Heart left ventricle (tissue), 16 donors: ENCODE data around the gene PRR16. TPM values are rescaled to one million over a fixed set of nuclear protein-coding genes. Genes with fewer than 3 reads are reported as not detected.

Experiments
- ATAC-seq, 4 donors: fragments of 200-7000 bp; cut with Tn5 transposase; one replicate each; pipeline ENCODE4 v1.9.1; 2020 to 2022; ENCODE audit warnings: moderate library complexity in 4 of 4, mild to moderate bottlenecking in 3 of 4, moderate number of reproducible peaks in 1 of 4
- DNase-seq, 5 donors: peaks; one replicate each; pipeline ENCODE4 v3.0.0-alpha.2; 2020
- H3K27ac ChIP-seq, 12 donors: fragments of 200-600 bp; sonication (generic) in 4 of 12; one replicate each; pipeline versions ENCODE4 v1.5.0 to v1.8.0; 2016 to 2022; ENCODE audit warnings: mild to moderate bottlenecking in 2 of 12
- H3K27me3 ChIP-seq, 9 donors: fragments of 200-600 bp; sonication (generic) in 2 of 9; one replicate each; pipeline versions ENCODE4 v1.5.1 to v1.8.0; 2016 to 2022; ENCODE audit warnings: mild to moderate bottlenecking in 3 of 9
- H3K36me3 ChIP-seq, 9 donors: fragments of 200-600 bp; sonication (generic) in 2 of 9; one replicate each; pipeline versions ENCODE4 v1.5.0 to v1.8.0; 2018 to 2022; ENCODE audit warnings: mild to moderate bottlenecking in 2 of 9
- H3K4me1 ChIP-seq, 12 donors: fragments of 200-600 bp; sonication (generic) in 4 of 12; one replicate each; pipeline versions ENCODE4 v1.5.0 to v1.8.0; 2016 to 2022; ENCODE audit warnings: mild to moderate bottlenecking in 3 of 12
- H3K4me3 ChIP-seq, 12 donors: fragments of 200-600 bp; sonication (generic) in 4 of 12; one replicate each; pipeline versions ENCODE4 v1.5.0 to v1.8.0; 2017 to 2022; ENCODE audit warnings: mild to moderate bottlenecking in 9 of 12, moderate library complexity in 4 of 12
- H3K9me3 ChIP-seq, 12 donors: fragments of 200-600 bp; sonication (generic) in 4 of 12; one replicate each; pipeline versions ENCODE4 v1.5.0 to v1.8.0; 2016 to 2022; ENCODE audit warnings: mild to moderate bottlenecking in 1 of 12
- CTCF ChIP-seq, 12 donors: fragments of 200-600 bp; sonication (generic) in 4 of 12; IDR thresholded peaks; one replicate each; pipeline versions ENCODE4 v1.5.0 to v1.8.0; 2018 to 2022; ENCODE audit warnings: antibody characterized with exemption in 12 of 12, mild to moderate bottlenecking in 5 of 12
- POLR2A ChIP-seq, 2 donors: fragments of 450-650 bp; IDR thresholded peaks; one replicate each; pipeline ENCODE4 v1.6.1; 2017; ENCODE audit warnings: antibody characterized with exemption in 2 of 2, mild to moderate bottlenecking in 2 of 2, moderate library complexity in 2 of 2
- WGBS, 4 donors: extraction: QIAGEN DNeasy Blood & Tissue Kit in 2 of 4; methylation state at CpG; one replicate each; pipeline versions ENCODE4 v1.1.5 to v1.1.7; 2013 to 2018; 5-methylcytosine and 5-hydroxymethylcytosine counted together
- intact Hi-C, 10 donors: fragments of 100-400 bp; cut with DNase I; formaldehyde crosslinking; loops; one replicate each; pipeline versions ENCODE4 v1.11.1 to v1.14.2; 2022
- polyA plus RNA-seq, 2 donors: library from polyadenylated mRNA; stranded (reverse); fragments of 200-250 nt; gene quantifications; one replicate each; pipeline ENCODE4 v1.2.3, GENCODE V29; 2013
- total RNA-seq, 9 donors: library from RNA; depleted of rRNA in 2 of 9; stranded (reverse); fragments of >200 nt in 2 of 9; fragmentation: NEBNext Ultra II Directional in 3 of 9; extraction: Animal tissue kit (Norgen Biotek cat#: 25700) in 3 of 9; gene quantifications; one replicate each; pipeline versions ENCODE4 v1.1.0 to v1.2.4, GENCODE V29; 2016 to 2023
- donor health status: ischemic (EF 13 %, LVEDD 7.1; RV severe dilation, severe dysfunction).
- donor health status: healthy with polysubstance abuse.
- donor health status: DM: no; HTN: yes; CAD: no.
- donor health status: DM: no; HTN: no; CAD: no.
- donor health status: ischemic (EF 25% LVEDD 6.9; RV normal size, moderate dysfunction).
- donor health status: ischemic (EF 25% LVEDD 5.7; RV mildly dilated, moderate dysfunction).
- donor health status: healthy.
- donor health status: DM: yes; HTN: yes; CAD: no.
- donor health status: ischemic (EF 35%, LVEDD 5.7; RV mildly dilated, moderate dysfunction).
- donor health status: nonischemic (EF 11% LVEDD 7.7; RV severe dilation, severe dysfunction).
- donor health status: DM: yes; HTN: yes; CAD: no.
- donor health status: PGD.
- donor health status: ischemic (EF 29% LVEDD 5.4; RV normal size, mild dysfunction).
- donor health status: nonischemic (EF 23%, LVEDD 6.1; RV moderate dilation, normal function).

PRR16 gene
- total and polyA plus RNA-seq, 11 donors: 4.0 to 18.8 (median 8.3) TPM

- ATAC-seq (no peak), DNase-seq (no peak)
- H3K4me3 ChIP-seq: no peak overlapping the region
- H3K27me3 ChIP-seq: no peaks in the 10 kb centered on the region
- intact Hi-C loops: loop anchor here in 1 of 10 donors (10.0 kb wide), 1 partner anchor 293 kb away; no protein-coding TSS in a partner anchor
- TF ChIP-seq CTCF (IDR thresholded peaks at IDR 0.05) (no peak), POLR2A (IDR thresholded peaks at IDR 0.05) (no peak)
- H3K4me1 ChIP-seq: peaks cover 0 to 29% (median 10%) of the 10 kb centered on the region in 12 donors
- no peaks in the 10 kb centered on the region for H3K36me3 ChIP-seq
- WGBS, 4 donors: 28 to 59% (median 49%) methylated on average over 1 of the region's 1 CpG
- H3K9me3 ChIP-seq: no peaks in the 10 kb centered on the region
- H3K27ac ChIP-seq: peak overlapping the region in 2 of 12 donors; percentile 17 to 80
These were observed 16.3 kb upstream of the PRR16 start for GRCh38 chr5:120447706-120448239.

GRCh38 chr5:120449501-120449900 is 14.6 kb upstream of the PRR16 start:
- no peaks in the 10 kb centered on the region for H3K27me3 ChIP-seq
- TF ChIP-seq POLR2A (IDR thresholded peaks at IDR 0.05) (no peak), CTCF (IDR thresholded peaks at IDR 0.05) (no peak)
- ATAC-seq (peak in 1 of 4 donors; percentile 36), DNase-seq (no peak)
- H3K27ac ChIP-seq: peak overlapping the region in 7 of 12 donors; percentile 11 to 49 (median 16)
- H3K4me1 ChIP-seq: peaks cover 0 to 29% (median 10%) of the 10 kb centered on the region in 12 donors
- WGBS, 4 donors: 58 to 75% (median 61%) methylated on average over 3 of the region's 3 CpGs
- H3K4me3 ChIP-seq: no peak overlapping the region
- H3K9me3 ChIP-seq: no peaks in the 10 kb centered on the region
- no peaks in the 10 kb centered on the region for H3K36me3 ChIP-seq
- intact Hi-C loops: loop anchor here in 1 of 10 donors (10.0 kb wide), 1 partner anchor 295 kb away; no protein-coding TSS in a partner anchor

- no peak for ATAC-seq
- H3K4me3 ChIP-seq: no peak overlapping the region
- DNase-seq: no peak
- H3K9me3 ChIP-seq: no peaks in the 10 kb centered on the region
- 95 to 100% (median 96%) methylated on average over 5 of the region's 5 CpGs for WGBS, 4 donors
- intact Hi-C loops: loop anchor here in 5 of 10 donors (5.0 to 10.0 kb wide), 4 partner anchors 296 to 506 kb away; no protein-coding TSS in a partner anchor
- H3K27me3 ChIP-seq: no peaks in the 10 kb centered on the region
- H3K36me3 ChIP-seq: no peaks in the 10 kb centered on the region
- H3K4me1 ChIP-seq: peaks cover 0 to 22% (median 7%) of the 10 kb centered on the region in 12 donors
- no peak for TF ChIP-seq POLR2A (IDR thresholded peaks at IDR 0.05)
- TF ChIP-seq CTCF (IDR thresholded peaks at IDR 0.05): no peak
- H3K27ac ChIP-seq: peak overlapping the region in 1 of 12 donors; percentile 49
These were observed 13.2 kb upstream of the PRR16 start for GRCh38 chr5:120450910-120451309.

GRCh38 chr5:120451445-120451844 is 12.7 kb upstream of the PRR16 start:
- ATAC-seq: peak in 1 of 4 donors; percentile 9
- TF ChIP-seq POLR2A (IDR thresholded peaks at IDR 0.05): no peak
- TF ChIP-seq CTCF (IDR thresholded peaks at IDR 0.05): no peak
- no peak for DNase-seq
- Histone ChIP-seq H3K4me1 (peaks cover 0 to 20% (median 5%) of the 10 kb centered on the region in 12 donors), H3K9me3 (no peaks in the 10 kb centered on the region), H3K36me3 (no peaks in the 10 kb centered on the region), H3K4me3 (no peak overlapping the region), H3K27me3 (no peaks in the 10 kb centered on the region), H3K27ac (no peak overlapping the region)
- intact Hi-C loops: loop anchor here in 5 of 10 donors (5.0 to 10.0 kb wide), 4 partner anchors 297 to 507 kb away; no protein-coding TSS in a partner anchor
- 90 to 95% (median 94%) methylated on average over 8 to 9 of the region's 9 CpGs for WGBS, 4 donors
